ENCODE results near the gene MGP.
A peak's percentile ranks its signal among the peaks of the same experiment; 100 is the strongest.

Gene MGP

GRCh38 chr12:14885718-14886221, at the start of gene MGP:
Gene MGP (minus strand): TSS chr12:14885854. CDS start chr12:14885791, 63 bp downstream.
- DNase-seq, result no peak
- TF ChIP-seq CTCF (IDR thresholded peaks at IDR 0.05; ENCODE audit: low read depth, low read length), result no peak
- Histone ChIP-seq H3K27me3 (ENCODE audit: insufficient read depth, low read depth, severe bottlenecking) (no peaks in the 10 kb centered on the region), H3K27ac (peak within 1 kb of the TSS; percentile 41), H3K4me3 (ENCODE audit: low read depth, low read length) (no peak within 1 kb of the TSS), H3K9me3 (ENCODE audit: severe bottlenecking) (peaks cover 5% of the 10 kb centered on the region), H3K36me3 (no peaks in the 10 kb centered on the region)

GRCh38 chr12:14935031-14935430, 49.4 kb upstream of the MGP start:
- Histone ChIP-seq H3K36me3 (no peaks in the 10 kb centered on the region), H3K27ac (no peak overlapping the region), H3K4me3 (ENCODE audit: low read depth, low read length) (no peak overlapping the region), H3K27me3 (ENCODE audit: insufficient read depth, low read depth, severe bottlenecking) (no peaks in the 10 kb centered on the region), H3K9me3 (ENCODE audit: severe bottlenecking) (no peaks in the 10 kb centered on the region)
- no peak for TF ChIP-seq CTCF (IDR thresholded peaks at IDR 0.05; ENCODE audit: low read depth, low read length)
- DNase-seq, result no peak

GRCh38 chr12:14934511-14934910, 48.9 kb upstream of the MGP start:
- Histone ChIP-seq H3K36me3 (no peaks in the 10 kb centered on the region), H3K27me3 (ENCODE audit: insufficient read depth, low read depth, severe bottlenecking) (no peaks in the 10 kb centered on the region), H3K4me3 (ENCODE audit: low read depth, low read length) (no peak overlapping the region), H3K27ac (no peak overlapping the region), H3K9me3 (ENCODE audit: severe bottlenecking) (no peaks in the 10 kb centered on the region)
- DNase-seq, result no peak
- no peak for TF ChIP-seq CTCF (IDR thresholded peaks at IDR 0.05; ENCODE audit: low read depth, low read length)

- TF ChIP-seq CTCF (IDR thresholded peaks at IDR 0.05; ENCODE audit: low read depth, low read length), result no peak
- Histone ChIP-seq H3K27ac (no peak overlapping the region), H3K27me3 (ENCODE audit: insufficient read depth, low read depth, severe bottlenecking) (no peaks in the 10 kb centered on the region), H3K36me3 (no peaks in the 10 kb centered on the region), H3K9me3 (ENCODE audit: severe bottlenecking) (no peaks in the 10 kb centered on the region), H3K4me3 (ENCODE audit: low read depth, low read length) (no peak overlapping the region)
- DNase-seq, result no peak
Observed at GRCh38 chr12:14931791-14932560, 46.3 kb upstream of the MGP start.

GRCh38 chr12:14931359-14931758, 45.7 kb upstream of the MGP start:
- H3K27ac ChIP-seq, result no peak overlapping the region

More at GRCh38 chr12:14931359-14931758, 45.7 kb upstream of the MGP start:
- no peak for TF ChIP-seq CTCF (IDR thresholded peaks at IDR 0.05; ENCODE audit: low read depth, low read length)
- no peak for DNase-seq
- no peak overlapping the region for H3K4me3 ChIP-seq (ENCODE audit: low read depth, low read length)
- H3K27me3 ChIP-seq (ENCODE audit: insufficient read depth, low read depth, severe bottlenecking), result no peaks in the 10 kb centered on the region
- no peaks in the 10 kb centered on the region for H3K36me3 ChIP-seq
- H3K9me3 ChIP-seq (ENCODE audit: severe bottlenecking), result no peaks in the 10 kb centered on the region
